OCI-LY7 (cell line): ENCODE results near the gene COMMD9.

ENCODE experiments used
- EZH2phosphoT487 ChIP-seq: fragments of 200-600 bp; sonication (generic); IDR thresholded peaks from 2 replicates; pipeline ENCODE4 v1.6.1; 2018; ENCODE audit warnings: low read depth, borderline replicate concordance, mild to moderate bottlenecking, mixed run types, antibody characterized with exemption, low read length, moderate library complexity, mixed read lengths
- TF ChIP-seq, protein P1 (sequence below): fragments of 200-600 bp; sonication (generic); conservative IDR thresholded peaks from 2 replicates; pipeline ENCODE4 v1.5.1; 2014; ENCODE audit warnings: mild to moderate bottlenecking, antibody characterized with exemption, low read length, moderate library complexity, mixed read lengths

DNA sequence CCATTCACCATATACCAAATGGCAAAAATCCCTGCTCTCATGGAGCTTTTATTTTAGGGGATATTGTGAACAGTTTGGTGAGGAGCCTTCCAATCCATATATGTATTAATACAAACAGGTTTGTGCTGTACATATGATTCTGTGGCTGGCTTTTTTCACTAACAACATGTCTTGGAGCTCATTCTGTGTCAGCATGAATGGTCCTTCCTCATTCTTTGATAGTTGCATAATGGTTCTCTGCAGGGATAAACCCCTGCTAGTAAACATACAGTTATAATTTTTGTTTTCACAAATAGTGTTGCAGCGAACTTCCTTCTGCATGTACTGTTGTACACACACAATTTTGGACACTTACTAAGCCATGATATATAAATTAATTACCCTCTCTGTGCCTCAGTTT is 15.1 kb upstream of the COMMD9 start:
- TF ChIP-seq, protein P1, sequence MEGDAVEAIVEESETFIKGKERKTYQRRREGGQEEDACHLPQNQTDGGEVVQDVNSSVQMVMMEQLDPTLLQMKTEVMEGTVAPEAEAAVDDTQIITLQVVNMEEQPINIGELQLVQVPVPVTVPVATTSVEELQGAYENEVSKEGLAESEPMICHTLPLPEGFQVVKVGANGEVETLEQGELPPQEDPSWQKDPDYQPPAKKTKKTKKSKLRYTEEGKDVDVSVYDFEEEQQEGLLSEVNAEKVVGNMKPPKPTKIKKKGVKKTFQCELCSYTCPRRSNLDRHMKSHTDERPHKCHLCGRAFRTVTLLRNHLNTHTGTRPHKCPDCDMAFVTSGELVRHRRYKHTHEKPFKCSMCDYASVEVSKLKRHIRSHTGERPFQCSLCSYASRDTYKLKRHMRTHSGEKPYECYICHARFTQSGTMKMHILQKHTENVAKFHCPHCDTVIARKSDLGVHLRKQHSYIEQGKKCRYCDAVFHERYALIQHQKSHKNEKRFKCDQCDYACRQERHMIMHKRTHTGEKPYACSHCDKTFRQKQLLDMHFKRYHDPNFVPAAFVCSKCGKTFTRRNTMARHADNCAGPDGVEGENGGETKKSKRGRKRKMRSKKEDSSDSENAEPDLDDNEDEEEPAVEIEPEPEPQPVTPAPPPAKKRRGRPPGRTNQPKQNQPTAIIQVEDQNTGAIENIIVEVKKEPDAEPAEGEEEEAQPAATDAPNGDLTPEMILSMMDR: no peak
- TF ChIP-seq EZH2phosphoT487: no peak
